NB4 (cell line): ENCODE measurements around the gene MDM4.
"Not testable (repeated sequence)": the region's sequence is repeated elsewhere in the genome, so short reads cannot be mapped to it uniquely, and the experiment has no call there.

Experiments used
- MYC ChIP-seq: IDR thresholded peaks from 2 replicates; pipeline ENCODE4 v1.6.1; 2011; ENCODE audit warnings: low read depth, low read length
- POLR2A ChIP-seq: IDR thresholded peaks from 2 replicates; pipeline ENCODE4 v1.6.1; 2011; ENCODE audit warnings: mild to moderate bottlenecking; ENCODE audit not compliant: insufficient read length; ENCODE audit errors: extremely low read depth
- TF ChIP-seq, protein P1 (sequence below): IDR thresholded peaks from 2 replicates; pipeline ENCODE4 v1.6.1; 2011; ENCODE audit warnings: low read depth, low read length
- TF ChIP-seq, protein P2 (sequence below): IDR thresholded peaks from one replicate; pipeline ENCODE4 v1.5.1; 2012; ENCODE audit warnings: low read depth, low read length

GRCh38 chr1:204486513-204487255, 29.5 kb upstream of the MDM4 start:
- TF ChIP-seq, protein P1, sequence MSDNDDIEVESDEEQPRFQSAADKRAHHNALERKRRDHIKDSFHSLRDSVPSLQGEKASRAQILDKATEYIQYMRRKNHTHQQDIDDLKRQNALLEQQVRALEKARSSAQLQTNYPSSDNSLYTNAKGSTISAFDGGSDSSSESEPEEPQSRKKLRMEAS = not testable (repeated sequence)
- TF ChIP-seq, protein P2, sequence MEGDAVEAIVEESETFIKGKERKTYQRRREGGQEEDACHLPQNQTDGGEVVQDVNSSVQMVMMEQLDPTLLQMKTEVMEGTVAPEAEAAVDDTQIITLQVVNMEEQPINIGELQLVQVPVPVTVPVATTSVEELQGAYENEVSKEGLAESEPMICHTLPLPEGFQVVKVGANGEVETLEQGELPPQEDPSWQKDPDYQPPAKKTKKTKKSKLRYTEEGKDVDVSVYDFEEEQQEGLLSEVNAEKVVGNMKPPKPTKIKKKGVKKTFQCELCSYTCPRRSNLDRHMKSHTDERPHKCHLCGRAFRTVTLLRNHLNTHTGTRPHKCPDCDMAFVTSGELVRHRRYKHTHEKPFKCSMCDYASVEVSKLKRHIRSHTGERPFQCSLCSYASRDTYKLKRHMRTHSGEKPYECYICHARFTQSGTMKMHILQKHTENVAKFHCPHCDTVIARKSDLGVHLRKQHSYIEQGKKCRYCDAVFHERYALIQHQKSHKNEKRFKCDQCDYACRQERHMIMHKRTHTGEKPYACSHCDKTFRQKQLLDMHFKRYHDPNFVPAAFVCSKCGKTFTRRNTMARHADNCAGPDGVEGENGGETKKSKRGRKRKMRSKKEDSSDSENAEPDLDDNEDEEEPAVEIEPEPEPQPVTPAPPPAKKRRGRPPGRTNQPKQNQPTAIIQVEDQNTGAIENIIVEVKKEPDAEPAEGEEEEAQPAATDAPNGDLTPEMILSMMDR = not testable (repeated sequence)
- TF ChIP-seq POLR2A, MYC: not testable (repeated sequence)
